Fibroblast of skin of scalp (primary cell): Measurements from ENCODE around the gene NLRC5.

ENCODE experiments used
- DNase-seq: peaks from one replicate; pipeline ENCODE4 v3.0.0-alpha.2; 2013

NLRC5 gene

GRCh38 chr16:57130950-57131321, 141.6 kb downstream of the NLRC5 start:
- DNase-seq, result no peak

- DNase-seq, result no peak
Observed at GRCh38 chr16:57131351-57131970, 142.1 kb downstream of the NLRC5 start.

- DNase-seq, result no peak
Observed at GRCh38 chr16:57132470-57132869, 143.1 kb downstream of the NLRC5 start.

GRCh38 chr16:57133031-57133430, 143.7 kb downstream of the NLRC5 start:
- DNase-seq, result no peak
